Hindlimb muscle (tissue), 1 donor: ENCODE data around the gene STOM. TPM values are rescaled to one million over a fixed set of nuclear protein-coding genes. Genes with fewer than 3 reads are reported as not detected.
"Not testable (repeated sequence)": the region's sequence is repeated elsewhere in the genome, so short reads cannot be mapped to it uniquely, and the experiment has no call there.

Experiments used
- DNase-seq: peaks from one replicate; pipeline ENCODE4 v3.0.0-alpha.2; 2013
- polyA plus RNA-seq: library from polyadenylated mRNA; unstranded; fragments of 120-200 nt; gene quantifications from one replicate; pipeline ENCODE4 v1.2.1, GENCODE V29; 2013; ENCODE audit not compliant: insufficient read length

STOM gene
- polyA plus RNA-seq, 1 donor: 72.6 TPM

GRCh38 chr9:121299467-121300282 is 70.4 kb downstream of the STOM start:
- peak; percentile 73 for DNase-seq

GRCh38 chr9:121298689-121299466 is 71.2 kb downstream of the STOM start:
- peak; percentile 78 for DNase-seq

GRCh38 chr9:121298016-121298538 is 72.0 kb downstream of the STOM start:
- DNase-seq: no peak

DNA sequence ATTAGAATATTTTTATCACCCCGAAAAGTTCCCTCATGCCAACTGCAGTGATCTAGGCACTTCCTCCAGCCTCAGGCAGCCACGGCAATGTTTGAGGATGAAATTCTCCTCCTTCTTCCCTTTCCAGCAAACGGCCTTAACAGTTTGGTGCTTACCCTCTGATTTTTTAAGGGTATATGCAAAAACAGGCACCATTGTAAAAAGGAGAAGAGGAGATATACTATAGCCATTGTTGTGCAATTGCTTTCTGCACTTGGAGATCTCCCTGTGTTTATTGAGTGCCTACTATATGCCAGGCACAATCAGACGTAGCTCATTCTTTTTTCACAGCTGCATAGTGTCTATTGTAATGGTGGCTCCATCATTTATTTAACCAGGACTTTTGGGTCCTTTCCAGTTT is 72.7 kb downstream of the STOM start:
- DNase-seq: no peak

- no peak for DNase-seq
Measured at GRCh38 chr9:121296213-121297127, 73.6 kb downstream of the STOM start.

DNA sequence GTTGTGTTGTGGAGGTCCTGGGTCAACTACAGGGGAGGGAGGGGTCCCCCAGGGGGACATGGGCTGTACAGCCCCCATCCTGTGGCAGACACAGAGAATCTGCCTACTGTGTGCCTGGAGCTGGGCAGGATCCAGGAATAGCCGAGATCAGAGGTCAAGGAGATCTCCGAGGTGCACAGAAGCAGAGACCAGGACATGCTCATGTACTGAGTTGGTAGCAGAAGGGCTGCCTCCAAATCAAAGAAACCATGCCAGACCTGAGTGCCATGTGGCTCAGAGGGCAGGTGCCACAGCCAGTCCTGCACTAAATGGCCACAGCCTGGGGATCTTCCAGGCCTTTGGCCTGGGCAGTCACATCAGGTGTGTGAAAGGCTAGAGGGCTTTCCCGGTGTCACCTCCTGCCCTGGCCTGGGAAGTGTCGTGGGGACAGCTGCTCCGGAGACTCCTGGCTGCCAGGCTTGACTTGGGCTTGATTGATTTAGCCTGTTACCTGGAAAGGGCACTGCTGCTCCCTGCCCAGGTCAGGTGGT is 74.3 kb downstream of the STOM start:
- no peak for DNase-seq

DNA sequence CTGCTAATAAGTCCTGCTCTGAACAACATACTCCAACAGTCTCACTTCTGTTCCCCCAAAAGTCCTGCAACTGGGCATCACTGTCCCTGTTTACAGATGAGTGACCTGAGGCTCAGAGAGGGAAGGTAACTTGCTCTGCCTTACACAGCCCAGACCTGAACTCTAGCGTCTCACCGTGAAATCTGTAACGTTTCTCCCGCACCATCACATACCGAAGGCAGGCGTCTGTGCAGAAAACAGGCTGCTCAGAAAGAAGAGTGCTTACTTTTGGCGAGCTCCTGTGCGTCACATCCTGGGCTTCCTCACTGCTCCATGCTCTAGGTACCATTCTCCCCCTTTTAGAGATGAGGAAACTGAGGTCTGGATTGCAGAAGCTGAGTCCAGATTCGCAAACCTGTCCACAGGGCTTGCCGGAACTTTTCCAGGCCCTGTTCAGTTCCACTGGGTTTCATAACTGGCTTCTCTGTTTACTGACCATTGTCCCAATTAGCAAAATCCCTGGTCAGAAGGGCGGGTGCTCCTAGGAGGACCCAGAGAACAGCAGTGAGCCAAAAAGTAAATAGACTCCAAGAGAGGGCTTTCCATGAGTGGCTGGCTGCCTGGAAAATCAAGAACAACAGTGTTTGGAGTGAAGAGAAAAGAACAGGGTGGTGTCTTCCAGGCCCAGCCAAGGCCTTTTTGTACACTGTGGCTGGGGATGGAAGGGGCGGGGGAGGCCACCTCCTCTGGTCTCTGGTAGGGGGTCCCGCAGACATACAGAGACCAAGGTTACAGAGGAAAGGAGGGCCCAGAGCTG is 75.0 kb downstream of the STOM start:
- DNase-seq: peak; percentile 82

GRCh38 chr9:121294151-121294743 is 75.8 kb downstream of the STOM start:
- no peak for DNase-seq

DNA sequence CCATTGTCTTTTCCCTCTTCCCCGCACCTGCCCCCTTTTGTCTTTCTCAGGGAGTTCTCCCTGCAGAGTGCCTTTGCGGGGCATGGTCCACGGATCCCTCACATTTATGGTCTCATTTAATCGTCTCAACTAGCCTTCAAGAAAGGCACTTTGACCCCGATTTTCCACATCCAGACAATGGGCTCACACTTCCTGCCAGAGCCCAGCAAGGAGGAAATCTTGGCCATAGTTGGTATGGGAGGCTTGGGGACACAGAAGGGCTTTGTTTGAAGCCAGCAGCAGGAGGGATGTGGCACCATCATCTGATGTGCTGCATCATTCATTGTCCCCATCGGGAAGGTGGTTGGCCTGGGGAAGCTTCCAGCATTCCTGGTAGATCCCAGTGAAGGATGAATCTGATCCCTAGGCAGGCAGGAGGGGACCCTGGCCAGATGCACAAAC is 77.2 kb downstream of the STOM start:
- no peak for DNase-seq

DNA sequence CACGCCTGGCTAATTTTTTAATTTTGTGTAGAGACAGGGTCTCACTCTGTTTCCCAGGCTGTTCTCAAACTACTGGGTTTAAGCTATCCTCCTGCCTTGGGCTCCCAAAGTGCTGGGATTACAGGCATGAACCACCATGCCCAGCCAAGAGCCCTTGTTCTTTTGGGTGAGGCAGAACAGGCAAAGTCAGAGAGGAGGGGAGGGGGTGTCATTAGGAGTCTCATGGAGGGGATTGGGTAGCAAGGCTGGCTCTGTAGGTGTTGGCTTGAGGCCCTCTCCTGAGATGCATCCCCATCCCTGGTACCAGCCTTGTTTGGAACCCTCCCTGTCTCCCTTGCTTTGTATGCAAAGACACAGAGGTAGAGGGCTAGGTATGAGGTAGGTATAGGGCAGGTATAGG is 78.0 kb downstream of the STOM start:
- DNase-seq: no peak

- DNase-seq: not testable (repeated sequence)
Measured at GRCh38 chr9:121291536-121291935, 78.5 kb downstream of the STOM start.

GRCh38 chr9:121289772-121290370 is 80.2 kb downstream of the STOM start:
- DNase-seq: no peak

DNA sequence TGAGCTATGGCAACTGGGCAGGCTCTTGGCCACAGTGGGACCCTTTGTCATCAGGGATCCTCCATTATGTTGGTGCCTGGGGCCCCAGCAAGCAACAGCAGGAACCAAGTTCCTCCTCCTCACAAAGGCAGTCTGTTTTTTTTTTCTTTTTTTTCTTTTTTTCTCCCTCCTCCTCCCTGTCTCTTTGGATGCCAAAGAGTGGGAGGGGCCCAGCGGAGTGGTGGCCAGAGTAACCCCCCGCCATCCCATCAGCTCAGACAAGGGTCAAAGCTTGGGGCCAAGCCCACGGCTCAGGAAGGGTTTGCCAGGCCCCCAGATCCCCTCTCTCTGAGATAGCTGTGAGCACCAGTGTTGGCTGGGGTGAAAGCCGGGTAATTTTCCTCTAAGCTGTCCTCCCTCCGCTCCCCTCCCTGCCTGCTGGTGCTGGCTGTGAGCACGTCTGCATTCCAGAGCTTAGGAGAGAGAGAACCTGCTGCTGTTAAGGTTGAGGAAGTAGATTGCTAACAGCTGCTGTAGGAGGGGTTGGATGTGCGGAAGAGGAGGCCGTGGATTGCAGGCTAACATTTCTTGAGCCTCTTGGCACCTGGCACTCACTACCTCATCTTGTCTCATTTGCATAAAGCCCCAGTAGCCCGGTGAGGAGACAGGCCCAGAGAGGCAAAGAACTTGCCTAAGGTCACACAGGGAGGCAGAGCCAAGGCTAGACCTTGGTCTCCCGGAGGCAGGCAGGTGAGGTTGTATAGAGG is 80.9 kb downstream of the STOM start:
- no peak for DNase-seq

Other genes with a start within 250 kb of the STOM start
- 51.7 TPM for gene RAB14, start 168.4 kb downstream of the STOM start, polyA plus RNA-seq
- gene GSN, start 102.1 kb downstream of the STOM start, polyA plus RNA-seq: 316 TPM
- 10.2 TPM for gene GGTA1, start 129.6 kb upstream of the STOM start, polyA plus RNA-seq